Neuronal stem cell (in vitro differentiated cells): ENCODE results near the gene BHLHE41.

ENCODE experiments used
- DNase-seq: peaks from one replicate; pipeline ENCODE4 v3.0.0-alpha.2; 2013; ENCODE audit warnings: low spot score
- H2AFZ ChIP-seq: one replicate; pipeline ENCODE4 v1.6.1; 2013; ENCODE audit warnings: mild to moderate bottlenecking, low read length, inconsistent platforms
- H2AK5ac ChIP-seq: 2 replicates; pipeline ENCODE4 v1.6.1; 2013; ENCODE audit warnings: low read depth, mild to moderate bottlenecking, inconsistent platforms, low read length, moderate library complexity, mixed read lengths
- H2BK120ac ChIP-seq: 2 replicates; pipeline ENCODE4 v1.6.1; 2013; ENCODE audit warnings: low read depth, mild to moderate bottlenecking, inconsistent platforms, low read length, moderate library complexity, mixed read lengths
- H2BK12ac ChIP-seq: one replicate; pipeline ENCODE4 v1.6.1; 2013; ENCODE audit warnings: low read length, inconsistent platforms
- H2BK15ac ChIP-seq: 2 replicates; pipeline ENCODE4 v1.6.1; 2013; ENCODE audit warnings: mild to moderate bottlenecking, low read length, inconsistent platforms, mixed read lengths
- H2BK5ac ChIP-seq: one replicate; pipeline ENCODE4 v1.6.1; 2013; ENCODE audit warnings: inconsistent platforms, mild to moderate bottlenecking, low read length, moderate library complexity
- H3K14ac ChIP-seq: one replicate; pipeline ENCODE4 v1.6.1; 2013; ENCODE audit warnings: low read length, inconsistent platforms
- H3K18ac ChIP-seq: 2 replicates; pipeline ENCODE4 v1.6.1; 2013; ENCODE audit warnings: low read length, inconsistent platforms
- H3K23ac ChIP-seq: 2 replicates; pipeline ENCODE4 v1.6.1; 2013; ENCODE audit warnings: low read depth, mild to moderate bottlenecking, mixed read lengths, low read length, inconsistent platforms; ENCODE audit not compliant: poor library complexity
- H3K27ac ChIP-seq: replicated peaks from 3 replicates; pipeline ENCODE4 v1.5.1; 2013; ENCODE audit warnings: low read length, inconsistent platforms
- H3K27me3 ChIP-seq, 3 experiments: 2 replicates each; pipeline ENCODE4 v1.6.1; 2013; ENCODE audit warnings: low read length in 3 of 3, mild to moderate bottlenecking in 2 of 3, inconsistent platforms in 1 of 3, low read depth in 1 of 3, mixed read lengths in 1 of 3, moderate library complexity in 1 of 3; ENCODE audit not compliant: control insufficient read depth in 3 of 3, insufficient read depth in 3 of 3
- H3K36me3 ChIP-seq, 2 donors: replicated peaks in 1 of 2; 2 replicates each; pipeline ENCODE4 v1.6.1; 2013; ENCODE audit warnings: low read length in 2 of 2; ENCODE audit not compliant: control insufficient read depth in 2 of 2, insufficient read depth in 2 of 2
- H3K4ac ChIP-seq: 2 replicates; pipeline ENCODE4 v1.6.1; 2013; ENCODE audit warnings: inconsistent platforms, mild to moderate bottlenecking, low read length, moderate library complexity
- H3K4me1 ChIP-seq, 2 donors: 1 replicate in 1 of 2; 2 replicates in 1 of 2; pipeline ENCODE4 v1.6.1; 2013; ENCODE audit warnings: low read length in 2 of 2, low read depth in 1 of 2; ENCODE audit not compliant: control insufficient read depth in 2 of 2, insufficient read depth in 1 of 2
- H3K4me2 ChIP-seq: one replicate; pipeline ENCODE4 v1.6.1; 2013; ENCODE audit warnings: mild to moderate bottlenecking, low read length, inconsistent platforms; ENCODE audit not compliant: insufficient read depth, poor library complexity, severe bottlenecking
- H3K4me3 ChIP-seq, 2 donors: 2 replicates each; pipeline ENCODE4 v1.5.1; 2013; ENCODE audit warnings: low read length in 2 of 2, mild to moderate bottlenecking in 2 of 2, inconsistent platforms in 1 of 2, moderate library complexity in 1 of 2
- H3K79me1 ChIP-seq: one replicate; pipeline ENCODE4 v1.6.1; 2013; ENCODE audit warnings: low read depth, mild to moderate bottlenecking, inconsistent platforms, low read length, moderate library complexity
- H3K9ac ChIP-seq: one replicate; pipeline ENCODE4 v1.6.1; 2013; ENCODE audit warnings: mild to moderate bottlenecking, low read depth, low read length, inconsistent platforms; ENCODE audit not compliant: poor library complexity
- H3K9me3 ChIP-seq, 2 donors: replicated peaks in 1 of 2; 2 replicates each; pipeline versions ENCODE3 to v1.6.1; 2013; ENCODE audit warnings: low read length in 2 of 2, mild to moderate bottlenecking in 2 of 2, inconsistent platforms in 1 of 2, low read depth in 1 of 2, mixed read lengths in 1 of 2, moderate library complexity in 1 of 2; ENCODE audit not compliant: control insufficient read depth in 2 of 2, insufficient read depth in 1 of 2
- H4K8ac ChIP-seq: one replicate; pipeline ENCODE4 v1.6.1; 2013; ENCODE audit warnings: low read depth, mild to moderate bottlenecking, inconsistent platforms, low read length, moderate library complexity
- H4K91ac ChIP-seq: one replicate; pipeline ENCODE4 v1.6.1; 2013; ENCODE audit warnings: low read length, low read depth, mild to moderate bottlenecking, inconsistent platforms; ENCODE audit not compliant: poor library complexity
- WGBS, 2 donors: extraction: QIAGEN DNeasy Blood & Tissue Kit; methylation state at CpG; one replicate each; pipeline ENCODE4 v1.1.7; 2013; ENCODE audit warnings: missing lambda C conversion rate in 2 of 2, mixed read lengths in 1 of 2; ENCODE audit not compliant: insufficient read length in 2 of 2, insufficient replicate concordance in 1 of 2; ENCODE audit errors: extremely low coverage in 2 of 2; 5-methylcytosine and 5-hydroxymethylcytosine counted together

The BHLHE41 gene

GRCh38 chr12:26077915-26078702 lies 46.7 kb downstream of the BHLHE41 start:
- Histone ChIP-seq H2AFZ (no peak overlapping the region), H3K79me1 (no peaks in the 10 kb centered on the region), H3K4ac (no peak overlapping the region), H3K9me3 (peaks cover 0 to 7% of the 10 kb centered on the region in 2 donors), H4K91ac (no peak overlapping the region), H3K4me3 (no peak overlapping the region), H3K18ac (no peak overlapping the region), H3K4me1 (no peaks in the 10 kb centered on the region), H3K9ac (no peak overlapping the region), H4K8ac (no peak overlapping the region), H3K27ac (no peak overlapping the region), H2AK5ac (no peak overlapping the region), H2BK12ac (no peak overlapping the region), H3K36me3 (no peaks in the 10 kb centered on the region), H3K4me2 (no peak overlapping the region), H3K27me3 (no peaks in the 10 kb centered on the region), H3K14ac (no peak overlapping the region), H2BK15ac (no peak overlapping the region), H3K23ac (no peak overlapping the region), H2BK120ac (no peak overlapping the region), H2BK5ac (no peak overlapping the region)
- no CpG with 5 or more reads among the region's 2 CpGs for WGBS, 2 donors
- DNase-seq: no peak
